H1 (cell line): ENCODE data around the gene BNIP2. TPM values are rescaled to one million over a fixed set of nuclear protein-coding genes. Genes with fewer than 3 reads are reported as not detected.

Experiments used
- CTCF ChIA-PET: fragments of 300-600 bp; sonication (Branson Sonifier 250); formaldehyde crosslinking; loops from one replicate; lab custom pipeline; 2021; ENCODE audit not compliant: partially characterized antibody; lab: Charles Lee
- POLR2A ChIA-PET: fragments of 300-600 bp; sonication (Branson Sonifier 250); formaldehyde crosslinking; loops from one replicate; lab custom pipeline; 2021; ENCODE audit warnings: inconsistent platforms; ENCODE audit not compliant: partially characterized antibody; lab: Charles Lee
- DNase-seq, 2 experiments: peaks; one replicate each; pipeline versions ENCODE4 v3.0.0 to v3.0.0-alpha.2; 2010 to 2022; ENCODE audit warnings: low spot score in 2 of 2, low read depth in 1 of 2, mixed read lengths in 1 of 2
- FAIRE-seq: peaks from 2 replicates; lab custom pipeline; 2011; peaks lifted over from hg19 to GRCh38; lab: Jason Lieb, UNC
- H2AFZ ChIP-seq: 2 replicates; pipeline ENCODE4 v1.8.1; 2012; ENCODE audit warnings: low read length, inconsistent platforms
- H2AK5ac ChIP-seq: 2 replicates; pipeline ENCODE4 v1.6.1; 2013; ENCODE audit warnings: low read depth, low read length
- H2BK120ac ChIP-seq: replicated peaks from 2 replicates; pipeline ENCODE3; 2013; ENCODE audit warnings: low read depth, low read length, inconsistent platforms
- H2BK12ac ChIP-seq: 2 replicates; pipeline ENCODE4 v1.6.1; 2013; ENCODE audit warnings: low read depth, low read length
- H2BK15ac ChIP-seq: 2 replicates; pipeline ENCODE4 v1.6.1; 2013; ENCODE audit warnings: low read length
- H2BK20ac ChIP-seq: 2 replicates; pipeline ENCODE4 v1.6.1; 2013; ENCODE audit warnings: low read length
- H2BK5ac ChIP-seq: 2 replicates; pipeline ENCODE4 v1.6.1; 2013; ENCODE audit warnings: low read depth, low read length
- H3K14ac ChIP-seq: 2 replicates; pipeline ENCODE4 v1.6.1; 2013; ENCODE audit warnings: inconsistent platforms; ENCODE audit not compliant: insufficient read length
- H3K18ac ChIP-seq: 2 replicates; pipeline ENCODE4 v1.6.1; 2013; ENCODE audit warnings: low read length; ENCODE audit errors: extremely low read depth
- H3K23ac ChIP-seq: 2 replicates; pipeline ENCODE4 v1.6.1; 2013; ENCODE audit warnings: inconsistent platforms; ENCODE audit not compliant: insufficient read length
- H3K23me2 ChIP-seq: 2 replicates; pipeline ENCODE4 v1.6.1; 2013; ENCODE audit warnings: low read depth, low read length
- H3K27ac ChIP-seq: 2 replicates; pipeline ENCODE4 v1.6.1; 2011; ENCODE audit warnings: low read depth, low read length, inconsistent platforms
- H3K27me3 ChIP-seq, 4 experiments: replicated peaks in 1 of 4; 1 replicate in 1 of 4; 2 replicates in 3 of 4; pipeline versions ENCODE4 v1.6.1 to v1.8.1; 2011 to 2013; ENCODE audit warnings: low read length in 3 of 4, mild to moderate bottlenecking in 3 of 4, inconsistent platforms in 2 of 4, mixed read lengths in 2 of 4, moderate library complexity in 1 of 4; ENCODE audit not compliant: control insufficient read depth in 3 of 4, insufficient read depth in 3 of 4; ENCODE audit errors: extremely low read depth in 1 of 4
- H3K36me3 ChIP-seq, 4 experiments: 2 replicates each; pipeline versions ENCODE4 v1.6.1 to v1.8.1; 2011 to 2013; ENCODE audit warnings: mild to moderate bottlenecking in 4 of 4, low read length in 3 of 4, moderate library complexity in 2 of 4, control low read depth in 1 of 4, inconsistent platforms in 1 of 4; ENCODE audit not compliant: insufficient read depth in 4 of 4, control insufficient read depth in 2 of 4
- H3K4ac ChIP-seq: replicated peaks from 2 replicates; pipeline ENCODE3; 2013; ENCODE audit warnings: low read length, low read depth, mixed read lengths, inconsistent platforms; ENCODE audit not compliant: insufficient read length
- H3K4me1 ChIP-seq, 4 experiments: replicated peaks in 1 of 4; 1 replicate in 1 of 4; 2 replicates in 3 of 4; pipeline versions ENCODE4 v1.6.1 to v1.8.1; 2011 to 2013; ENCODE audit warnings: low read length in 3 of 4, inconsistent platforms in 2 of 4, mixed read lengths in 1 of 4; ENCODE audit not compliant: insufficient read depth in 4 of 4, control insufficient read depth in 3 of 4
- H3K4me2 ChIP-seq, 2 experiments: 2 replicates each; pipeline versions ENCODE4 v1.6.1 to v1.8.1; 2011 to 2013; ENCODE audit warnings: low read depth in 2 of 2, low read length in 2 of 2, control low read depth in 1 of 2, inconsistent platforms in 1 of 2, mild to moderate bottlenecking in 1 of 2; ENCODE audit not compliant: insufficient read depth in 1 of 2
- H3K4me3 ChIP-seq, 4 experiments: fragments of 200-600, 300-600 bp in 1 of 4; sonication (generic), shearing (Covaris generic), sonication (Bioruptor Twin) in 1 of 4; 2 replicates each; pipeline versions ENCODE4 v1.5.1 to v1.8.1; 2011 to 2016; ENCODE audit warnings: low read length in 4 of 4, low read depth in 3 of 4, control low read depth in 2 of 4, inconsistent platforms in 2 of 4, mild to moderate bottlenecking in 2 of 4, mixed read lengths in 1 of 4, moderate library complexity in 1 of 4; ENCODE audit not compliant: insufficient read depth in 2 of 4; ENCODE audit errors: extremely low read depth in 1 of 4
- H3K56ac ChIP-seq: replicated peaks from 2 replicates; pipeline ENCODE3; 2013; ENCODE audit warnings: low read depth, mild to moderate bottlenecking, mixed read lengths, low read length, inconsistent platforms; ENCODE audit not compliant: insufficient read length
- H3K79me1 ChIP-seq: 2 replicates; pipeline ENCODE4 v1.6.1; 2013; ENCODE audit warnings: low read depth, low read length, control low read depth
- H3K79me2 ChIP-seq, 2 experiments: 2 replicates each; pipeline versions ENCODE4 v1.6.1 to v1.8.1; 2012 to 2013; ENCODE audit warnings: low read length in 2 of 2, mild to moderate bottlenecking in 2 of 2, inconsistent platforms in 1 of 2; ENCODE audit not compliant: insufficient read depth in 2 of 2, control insufficient read depth in 1 of 2
- H3K9ac ChIP-seq, 4 experiments: replicated peaks in 1 of 4; 1 replicate in 1 of 4; 2 replicates in 3 of 4; pipeline versions ENCODE4 v1.6.1 to v1.8.1; 2011 to 2013; ENCODE audit warnings: low read depth in 3 of 4, low read length in 3 of 4, control low read depth in 2 of 4, mild to moderate bottlenecking in 2 of 4, moderate library complexity in 2 of 4, inconsistent platforms in 1 of 4; ENCODE audit errors: extremely low read depth in 1 of 4
- H3K9me3 ChIP-seq, 2 experiments: 2 replicates each; pipeline versions ENCODE4 v1.6.1 to v1.8.1; 2012 to 2013; ENCODE audit warnings: mild to moderate bottlenecking in 2 of 2, moderate library complexity in 2 of 2, control low read depth in 1 of 2, inconsistent platforms in 1 of 2, low read depth in 1 of 2, low read length in 1 of 2, mixed read lengths in 1 of 2; ENCODE audit not compliant: insufficient read depth in 2 of 2
- H4K20me1 ChIP-seq, 2 experiments: replicated peaks in 1 of 2; 2 replicates each; pipeline versions ENCODE3 to v1.8.1; 2011 to 2013; ENCODE audit warnings: inconsistent platforms in 2 of 2, low read length in 2 of 2, mild to moderate bottlenecking in 1 of 2; ENCODE audit not compliant: insufficient read depth in 2 of 2, control insufficient read depth in 1 of 2
- H4K5ac ChIP-seq: 2 replicates; pipeline ENCODE4 v1.6.1; 2013; ENCODE audit warnings: low read length, low read depth, mixed read lengths, inconsistent platforms; ENCODE audit not compliant: insufficient read length
- H4K8ac ChIP-seq: 2 replicates; pipeline ENCODE4 v1.8.0; 2013; ENCODE audit warnings: mild to moderate bottlenecking, moderate library complexity, low read length, inconsistent platforms; ENCODE audit not compliant: insufficient read depth; ENCODE audit errors: extremely low read depth
- H4K91ac ChIP-seq: replicated peaks from 2 replicates; pipeline ENCODE3; 2013; ENCODE audit warnings: low read length, mixed read lengths, inconsistent platforms; ENCODE audit not compliant: insufficient read length
- ATF3 ChIP-seq: IDR thresholded peaks from 2 replicates; pipeline ENCODE4 v1.6.1; 2011; ENCODE audit warnings: low read depth, mild to moderate bottlenecking, low read length; ENCODE audit not compliant: insufficient read depth
- BRCA1 ChIP-seq: IDR thresholded peaks from 2 replicates; pipeline ENCODE4 v1.6.1; 2012; ENCODE audit warnings: low read depth, low read length, improper control_type of control experiment
- CEBPB ChIP-seq: IDR thresholded peaks from 2 replicates; pipeline ENCODE4 v1.6.1; 2012; ENCODE audit warnings: low read depth, low read length
- CREB1 ChIP-seq: IDR thresholded peaks from 2 replicates; pipeline ENCODE4 v1.6.1; 2012; ENCODE audit warnings: inconsistent platforms
- CTBP2 ChIP-seq: IDR thresholded peaks from 2 replicates; pipeline ENCODE4 v1.7.0; 2011; ENCODE audit warnings: borderline replicate concordance, mild to moderate bottlenecking, moderate library complexity, mixed read lengths, low read length; ENCODE audit not compliant: insufficient read depth, insufficient read length
- E2F6 ChIP-seq: IDR thresholded peaks from 2 replicates; pipeline ENCODE4 v1.6.1; 2012; ENCODE audit warnings: inconsistent platforms
- GABPA ChIP-seq: IDR thresholded peaks from 2 replicates; pipeline ENCODE4 v1.6.1; 2011; ENCODE audit warnings: mild to moderate bottlenecking, low read length, moderate library complexity, borderline replicate concordance; ENCODE audit not compliant: insufficient read depth
- NRF1 ChIP-seq: IDR thresholded peaks from 2 replicates; pipeline ENCODE4 v1.6.1; 2011; ENCODE audit warnings: mild to moderate bottlenecking, low read depth, low read length, improper control_type of control experiment
- SAP30 ChIP-seq: fragments of 300-600 bp; sonication (generic); IDR thresholded peaks from 2 replicates; pipeline ENCODE4 v1.7.1; 2012; ENCODE audit warnings: low read length, moderate library complexity, mild to moderate bottlenecking, inconsistent platforms; ENCODE audit not compliant: insufficient read depth, insufficient replicate concordance
- SIX5 ChIP-seq: IDR thresholded peaks from 2 replicates; pipeline ENCODE4 v1.6.1; 2011; ENCODE audit warnings: mild to moderate bottlenecking, low read depth, low read length
- WGBS, 2 experiments: shearing (Covaris generic) in 1 of 2; methylation state at CpG; one replicate each; pipeline versions ENCODE4 v1.1.6 to v1.1.7; 2013 to 2015; ENCODE audit warnings: low lambda C conversion rate in 2 of 2, mixed read lengths in 2 of 2, inconsistent platforms in 1 of 2, low coverage in 1 of 2, missing lambda C conversion rate in 1 of 2; ENCODE audit not compliant: insufficient replicate concordance in 2 of 2, insufficient coverage in 1 of 2, insufficient read length in 1 of 2; ENCODE audit errors: extremely low coverage in 1 of 2, missing lambda C conversion rate in 1 of 2; 5-methylcytosine and 5-hydroxymethylcytosine counted together
- polyA plus RNA-seq, 7 experiments: library from polyadenylated mRNA; depleted of rRNA in 3 of 7; stranded (reverse) in 5 of 7; unstranded in 2 of 7; fragments of >200 nt in 5 of 7; fragments of 200-250 nt in 2 of 7; gene quantifications; 1 replicate in 5 of 7; 2 replicates in 1 of 7; 4 replicates in 1 of 7; pipeline versions ENCODE4 v1.2.1 to v1.2.3, GENCODE V29; 2011 to 2013; ENCODE audit warnings: missing spikeins in 2 of 7, mixed read lengths in 2 of 7
- total RNA-seq: library from RNA; stranded (reverse); fragmentation: NEBNext Ultra II Directional; extraction: Animal tissue kit (Norgen Biotek cat#: 25700); gene quantifications from 2 replicates; pipeline ENCODE4 v1.2.1, GENCODE V29; 2021
- TF ChIP-seq, protein P1 (sequence below): IDR thresholded peaks from 2 replicates; pipeline ENCODE4 v1.6.1; 2012; ENCODE audit warnings: inconsistent platforms

BNIP2 gene
- total and polyA plus RNA-seq, 2 of the 8 experiments (the other 6 are each of a cell fraction or from before 2014, with no cell fraction given), result 11.8 to 40.6 TPM

- Histone ChIP-seq H2BK5ac (no peak overlapping the region), H2BK120ac (no peak overlapping the region), H3K4me2 (no peak overlapping the region), H3K36me3 (no peaks in the 10 kb centered on the region), H3K79me1 (no peaks in the 10 kb centered on the region), H4K8ac (no peak overlapping the region), H2AFZ (no peak overlapping the region), H3K9ac (no peak overlapping the region), H3K27me3 (no peaks in the 10 kb centered on the region), H3K9me3 (no peaks in the 10 kb centered on the region), H3K4ac (no peak overlapping the region), H4K20me1 (no peaks in the 10 kb centered on the region), H3K79me2 (no peaks in the 10 kb centered on the region), H3K4me3 (no peak overlapping the region), H3K14ac (no peak overlapping the region), H2AK5ac (no peak overlapping the region), H3K18ac (no peak overlapping the region), H3K23ac (no peak overlapping the region), H3K23me2 (no peaks in the 10 kb centered on the region), H4K91ac (no peak overlapping the region), H2BK20ac (no peak overlapping the region), H4K5ac (no peak overlapping the region), H2BK15ac (no peak overlapping the region), H3K56ac (no peak overlapping the region), H3K4me1 (no peaks in the 10 kb centered on the region), H3K27ac (no peak overlapping the region), H2BK12ac (no peak overlapping the region)
- FAIRE-seq (no peak), DNase-seq (no peak)
- CTCF ChIA-PET, result interaction anchor here (0.5 to 2.7 kb wide), 4 partner anchors 13 to 1456 kb away, joined by 3 to 10 read pairs (median 5); no protein-coding TSS in a partner anchor
- POLR2A ChIA-PET, result no interaction called here
- 82% methylated on average over 4 of the region's 4 CpGs; no CpG with 5 or more reads in 1 of the 2 experiments for WGBS, 2 experiments
- TF ChIP-seq ATF3 (no peak), NRF1 (no peak), GABPA (no peak), CREB1 (no peak), CTBP2 (no peak), SAP30 (no peak), BRCA1 (no peak), E2F6 (no peak), SIX5 (no peak), CEBPB (no peak)
- TF ChIP-seq, protein P1, sequence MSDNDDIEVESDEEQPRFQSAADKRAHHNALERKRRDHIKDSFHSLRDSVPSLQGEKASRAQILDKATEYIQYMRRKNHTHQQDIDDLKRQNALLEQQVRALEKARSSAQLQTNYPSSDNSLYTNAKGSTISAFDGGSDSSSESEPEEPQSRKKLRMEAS, result no peak
Observed at GRCh38 chr15:59711451-59712243, 22.5 kb upstream of the BNIP2 start.
